Retinal pigment epithelial cell (primary cell): ENCODE data around the gene NBPF3.

ENCODE experiments used
- DNase-seq: peaks from one replicate; pipeline ENCODE4 v3.0.0-alpha.2; 2010; ENCODE audit warnings: low read depth
- H3K4me3 ChIP-seq: 2 replicates; pipeline ENCODE4 v1.5.1; 2011; ENCODE audit warnings: mild to moderate bottlenecking, low read length, control low read depth, moderate library complexity
- CTCF ChIP-seq: conservative IDR thresholded peaks from 2 replicates; pipeline ENCODE4 v1.5.1; 2011; ENCODE audit warnings: low read depth, low read length, control low read depth, inconsistent platforms

Gene NBPF3

GRCh38 chr1:21496886-21497285, 56.9 kb downstream of the NBPF3 start:
- no peak for TF ChIP-seq CTCF
- DNase-seq: no peak
- H3K4me3 ChIP-seq: no peak overlapping the region

- no peak overlapping the region for H3K4me3 ChIP-seq
- TF ChIP-seq CTCF: peak; percentile 9
Measured at GRCh38 chr1:21497466-21498061, 57.6 kb downstream of the NBPF3 start.

GRCh38 chr1:21499283-21499950, 59.5 kb downstream of the NBPF3 start:
- no peak for TF ChIP-seq CTCF
- DNase-seq: no peak
- H3K4me3 ChIP-seq: no peak overlapping the region

More at GRCh38 chr1:21497466-21498061, 57.6 kb downstream of the NBPF3 start:
- no peak for DNase-seq

GRCh38 chr1:21503706-21504377, 63.9 kb downstream of the NBPF3 start:
- H3K4me3 ChIP-seq: no peak overlapping the region
- no peak for TF ChIP-seq CTCF
- DNase-seq: no peak

GRCh38 chr1:21506804-21507203, 66.9 kb downstream of the NBPF3 start:
- DNase-seq: no peak
- H3K4me3 ChIP-seq: no peak overlapping the region
- TF ChIP-seq CTCF: no peak

GRCh38 chr1:21507511-21508270, 67.8 kb downstream of the NBPF3 start:
- no peak for DNase-seq
- TF ChIP-seq CTCF: no peak
- H3K4me3 ChIP-seq: no peak overlapping the region
